AG04450 (cell line): ENCODE measurements around the gene PRSS27. TPM values are rescaled to one million over a fixed set of nuclear protein-coding genes. Genes with fewer than 3 reads are reported as not detected.

Source experiments
- CTCF ChIA-PET: fragments of 300-600, 350-600 bp; formaldehyde crosslinking; extraction: SDS; loops from one replicate; lab custom pipeline; 2022; ENCODE audit warnings: antibody characterized with exemption, inconsistent platforms; lab: Charles Lee
- POLR2A ChIA-PET: fragments of 350-600 bp; formaldehyde crosslinking; extraction: SDS; loops from one replicate; lab custom pipeline; 2021; ENCODE audit warnings: antibody characterized with exemption, inconsistent platforms; lab: Yijun Ruan, JAX
- DNase-seq: peaks from one replicate; pipeline ENCODE4 v3.0.0-alpha.2; 2011; ENCODE audit warnings: low read depth, low spot score
- H3K27ac ChIP-seq: one replicate; pipeline ENCODE4 v1.5.1; 2012; ENCODE audit warnings: low read depth, low read length, control low read depth
- H3K27me3 ChIP-seq: one replicate; pipeline ENCODE4 v1.6.0; 2012; ENCODE audit warnings: low read length; ENCODE audit not compliant: control insufficient read depth, insufficient read depth
- H3K4me3 ChIP-seq: 2 replicates; pipeline ENCODE4 v1.5.1; 2011; ENCODE audit warnings: mild to moderate bottlenecking, low read depth, low read length, control low read depth
- H3K9me3 ChIP-seq: 2 replicates; pipeline ENCODE4 v1.5.1; 2012; ENCODE audit warnings: low read length; ENCODE audit not compliant: control insufficient read depth, insufficient read depth
- CTCF ChIP-seq: IDR thresholded peaks from 2 replicates; pipeline ENCODE4 v1.5.1; 2011; ENCODE audit warnings: low read depth, low read length, control low read depth, inconsistent platforms
- polyA plus RNA-seq: library from polyadenylated mRNA; depleted of rRNA; stranded (reverse); fragments of >200 nt; gene quantifications from 2 replicates; pipeline ENCODE4 v1.2.3, GENCODE V29; 2011

The PRSS27 gene
- polyA plus RNA-seq, 1 experiment: 0.32 TPM

GRCh38 chr16:2743007-2743810 lies 23.2 kb upstream of the PRSS27 start:
- no peak for DNase-seq
- Histone ChIP-seq H3K27me3 (peaks cover 3% of the 10 kb centered on the region), H3K27ac (no peak overlapping the region), H3K4me3 (no peak overlapping the region), H3K9me3 (no peaks in the 10 kb centered on the region; the same call in 1 of the 2 replicates)
- TF ChIP-seq CTCF: no peak
- ChIA-PET CTCF (no interaction called here), POLR2A (interaction anchor here (0.7 kb wide), 1 partner anchor 163 kb away, joined by 3 read pairs; no protein-coding TSS in a partner anchor)

- ChIA-PET POLR2A (interaction anchor here (0.6 to 0.7 kb wide), 2 partner anchors 164 to 462 kb away, joined by 3 to 4 read pairs; no protein-coding TSS in a partner anchor), CTCF (no interaction called here)
- H3K4me3 ChIP-seq: no peak overlapping the region
- no peak for DNase-seq
- TF ChIP-seq CTCF: no peak
- peaks cover 3% of the 10 kb centered on the region for H3K27me3 ChIP-seq
- no peak overlapping the region for H3K27ac ChIP-seq
- H3K9me3 ChIP-seq: no peaks in the 10 kb centered on the region; the same call in 1 of the 2 replicates
Observed at GRCh38 chr16:2742323-2743006, 22.4 kb upstream of the PRSS27 start.

GRCh38 chr16:2741168-2741567 lies 21.1 kb upstream of the PRSS27 start:
- ChIA-PET CTCF (interaction anchor here (0.7 kb wide), 1 partner anchor 13 kb away, joined by 3 read pairs; no protein-coding TSS in a partner anchor), POLR2A (interaction anchor here (2.3 kb wide), 1 partner anchor 12 kb away, joined by 6 read pairs; the partner anchor contains the start of gene SRRM2)
- Histone ChIP-seq H3K4me3 (no peak overlapping the region), H3K9me3 (no peaks in the 10 kb centered on the region; the same call in 1 of the 2 replicates), H3K27ac (no peak overlapping the region), H3K27me3 (peaks cover 5% of the 10 kb centered on the region)
- no peak for TF ChIP-seq CTCF
- DNase-seq: no peak

- no peak for TF ChIP-seq CTCF
- ChIA-PET CTCF (no interaction called here), POLR2A (interaction anchor here (0.6 to 2.3 kb wide), 2 partner anchors 12 to 13 kb away, joined by 4 to 6 read pairs; partner anchors contain the start of gene SRRM2)
- Histone ChIP-seq H3K9me3 (no peaks in the 10 kb centered on the region; the same call in 1 of the 2 replicates), H3K4me3 (no peak overlapping the region), H3K27me3 (peaks cover 5% of the 10 kb centered on the region), H3K27ac (no peak overlapping the region)
- DNase-seq: no peak
Observed at GRCh38 chr16:2740476-2740875, 20.5 kb upstream of the PRSS27 start.
